CD1c-positive myeloid dendritic cell (primary cell): ENCODE measurements around the gene FGF1.
"Not testable (repeated sequence)": the region's sequence is repeated elsewhere in the genome, so short reads cannot be mapped to it uniquely, and the experiment has no call there.

Experiments used
- DNase-seq: peaks from one replicate; pipeline ENCODE4 v3.0.0-alpha.2; 2016; ENCODE audit errors: extremely low spot score

FGF1 gene

DNA sequence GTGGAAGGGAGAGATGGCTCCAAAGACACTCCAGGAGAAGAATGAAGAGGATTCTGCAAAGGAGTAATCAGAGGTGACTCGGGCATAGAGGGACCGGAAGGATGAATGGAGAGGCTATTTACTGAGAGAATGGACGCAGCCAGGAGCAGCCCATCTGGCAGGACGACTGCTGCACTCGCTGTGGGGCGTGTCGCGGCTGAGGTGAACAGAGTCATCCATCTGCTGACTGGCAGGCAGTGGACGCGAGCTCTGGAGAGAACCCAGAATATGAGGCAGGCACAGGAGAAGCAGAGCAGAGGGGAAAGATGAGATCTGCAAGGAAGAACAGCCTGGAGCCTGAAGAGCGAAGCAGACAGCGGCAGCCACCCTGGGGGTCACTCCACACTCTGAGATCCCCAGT lies 16.4 kb downstream of the FGF1 start:
- no peak for DNase-seq

DNA sequence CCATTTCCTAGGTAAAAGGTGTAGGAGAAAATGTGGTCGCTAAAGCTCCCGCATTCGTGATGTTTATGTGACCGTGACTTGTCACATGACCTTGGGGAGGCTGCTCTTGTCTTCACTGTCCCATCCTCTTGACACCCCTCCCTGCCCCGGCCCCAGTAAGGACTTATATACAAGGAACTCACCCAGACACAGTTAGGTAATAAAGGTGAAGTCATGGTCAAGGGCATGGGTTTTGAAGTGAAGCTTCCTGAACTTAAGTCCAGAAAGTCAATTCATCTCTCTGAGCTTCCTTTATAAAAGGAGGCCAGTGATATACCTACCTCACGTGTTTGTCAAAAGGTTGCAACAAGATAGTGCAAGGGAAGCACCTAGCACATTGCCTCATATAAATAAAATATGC lies 17.6 kb downstream of the FGF1 start:
- DNase-seq, result no peak

DNA sequence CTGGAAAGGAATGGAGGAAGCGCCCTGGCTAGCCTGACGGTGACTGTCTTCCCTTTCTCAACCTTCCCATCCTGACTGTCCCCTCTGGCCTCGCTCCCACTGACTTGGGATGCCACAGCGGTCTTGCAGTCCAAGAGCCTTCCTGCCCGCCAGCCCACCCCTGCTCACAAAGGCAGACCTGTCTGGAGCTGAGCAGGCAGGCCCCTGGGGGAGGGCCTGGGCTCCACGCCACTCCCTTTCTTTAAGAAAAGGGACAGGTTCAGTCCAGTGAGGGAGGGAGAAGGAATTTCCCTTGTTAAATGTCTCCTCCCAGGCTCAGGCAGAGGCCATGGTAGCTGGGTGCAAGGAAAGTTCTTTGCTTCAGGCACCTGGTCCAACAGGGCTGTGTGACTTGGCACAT lies 18.1 kb downstream of the FGF1 start:
- DNase-seq, result no peak

DNA sequence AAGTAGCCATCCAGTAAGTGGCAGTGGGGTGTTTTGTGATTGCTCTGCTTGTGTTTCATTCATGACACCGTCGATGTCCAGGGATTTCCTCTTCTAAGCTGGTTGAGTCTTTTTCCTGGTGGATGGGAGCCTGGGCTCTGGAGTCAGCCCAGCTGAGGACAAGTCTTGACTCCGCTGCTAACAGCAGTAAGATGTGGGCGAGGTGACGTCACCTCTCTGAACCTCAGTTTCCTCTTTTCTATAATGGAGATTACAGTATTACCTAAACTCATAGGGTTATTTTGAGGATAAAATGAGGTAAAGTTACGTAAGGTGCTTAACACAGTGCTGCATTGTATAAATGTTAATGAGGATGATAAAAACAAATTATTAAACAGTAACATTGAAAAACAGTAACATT lies 21.3 kb downstream of the FGF1 start:
- DNase-seq, result peak; percentile 65

DNA sequence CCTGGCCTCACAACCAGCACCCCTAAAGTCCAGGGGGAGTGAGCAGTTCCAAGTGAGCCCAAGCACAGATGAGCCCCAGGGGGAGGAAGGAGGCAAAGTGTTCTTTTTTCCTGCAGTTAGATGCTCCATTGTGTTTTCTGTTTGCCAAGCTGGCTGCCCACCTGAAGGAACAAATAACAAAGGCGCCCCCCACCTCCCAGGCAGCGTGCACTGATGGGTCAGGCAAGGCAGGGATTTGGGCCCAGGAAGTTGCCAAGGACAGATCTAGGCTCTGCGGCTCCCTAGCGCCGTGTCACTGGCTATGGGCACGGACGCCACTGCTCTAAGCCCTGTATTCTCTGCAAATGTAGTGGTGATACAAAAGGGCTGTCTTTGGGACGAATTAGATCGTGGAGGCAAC lies 21.8 kb downstream of the FGF1 start:
- DNase-seq, result no peak

DNA sequence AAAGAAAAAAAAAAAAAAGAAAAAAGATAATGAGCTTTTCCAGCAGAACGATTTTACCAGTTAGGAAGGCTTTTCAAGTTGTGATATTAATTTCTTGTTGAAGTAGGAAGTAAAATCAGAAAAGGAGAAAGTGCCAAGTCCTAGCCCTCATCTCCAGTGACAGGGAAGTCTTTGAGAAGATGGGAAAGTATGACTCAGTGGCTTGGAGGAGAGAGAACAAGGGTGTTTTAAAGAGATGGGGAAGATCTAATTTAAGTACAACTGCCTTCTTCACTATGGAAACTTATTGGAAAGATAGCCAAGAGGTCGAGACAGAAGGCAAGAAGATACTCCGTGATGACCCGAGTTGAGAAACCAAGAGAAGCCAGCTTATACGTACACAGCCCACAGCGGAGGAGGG lies 22.6 kb downstream of the FGF1 start:
- no peak for DNase-seq

DNA sequence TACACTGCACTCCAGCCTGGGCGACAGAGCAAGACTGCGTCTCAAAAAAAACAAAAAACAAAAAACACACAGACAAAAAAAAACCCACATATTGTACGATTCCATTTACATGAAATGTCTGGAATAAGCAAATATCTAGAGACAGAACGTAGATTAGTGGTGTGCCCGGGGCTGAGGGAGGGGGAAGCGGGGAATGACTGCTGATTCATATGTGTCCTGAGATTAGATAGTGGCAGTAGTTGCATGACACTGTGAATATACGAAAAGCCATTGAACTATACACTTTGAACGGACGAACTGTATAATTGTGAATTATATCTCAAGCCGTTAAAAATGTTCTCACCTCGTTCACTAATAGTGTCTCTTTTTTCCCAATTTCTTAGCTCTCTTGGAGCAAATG lies 23.9 kb downstream of the FGF1 start:
- no peak for DNase-seq

DNA sequence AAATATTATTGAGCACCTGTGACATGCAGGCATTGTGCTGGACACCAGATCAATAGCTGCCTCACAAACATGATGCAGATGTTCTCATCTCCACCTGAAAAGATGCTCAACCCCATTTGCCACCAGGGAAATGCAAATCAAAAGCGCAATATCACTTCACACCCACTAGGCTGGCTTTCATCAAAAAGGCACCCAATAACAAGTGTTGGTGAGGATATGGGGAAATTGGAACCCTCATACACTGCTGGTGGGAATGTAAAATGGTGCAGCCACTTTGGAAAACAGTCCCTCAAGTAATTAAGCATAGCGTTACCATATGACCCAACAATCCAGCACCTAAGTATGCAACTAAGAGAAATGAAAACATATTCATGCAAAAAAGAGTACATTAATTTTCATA lies 24.7 kb downstream of the FGF1 start:
- no peak for DNase-seq

DNA sequence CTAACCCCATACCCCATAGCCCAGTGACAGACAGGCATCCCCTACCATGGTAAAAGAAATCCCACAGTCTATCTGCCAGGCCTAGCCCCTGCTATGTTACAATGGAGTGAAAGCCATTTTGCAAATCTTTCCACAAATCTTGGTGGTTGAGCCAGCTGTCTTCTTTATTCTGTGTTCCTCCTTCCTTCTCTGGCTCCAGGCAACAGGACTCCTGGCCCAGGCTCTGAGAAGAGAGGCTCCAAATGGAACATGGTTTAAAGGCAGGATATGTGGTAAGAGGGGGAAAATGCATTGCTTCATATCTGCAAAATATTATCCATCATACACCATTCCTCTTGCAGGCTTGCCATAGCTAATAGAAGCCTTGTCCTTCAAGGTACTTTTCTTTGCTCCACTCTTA lies 25.2 kb downstream of the FGF1 start:
- no peak for DNase-seq

DNA sequence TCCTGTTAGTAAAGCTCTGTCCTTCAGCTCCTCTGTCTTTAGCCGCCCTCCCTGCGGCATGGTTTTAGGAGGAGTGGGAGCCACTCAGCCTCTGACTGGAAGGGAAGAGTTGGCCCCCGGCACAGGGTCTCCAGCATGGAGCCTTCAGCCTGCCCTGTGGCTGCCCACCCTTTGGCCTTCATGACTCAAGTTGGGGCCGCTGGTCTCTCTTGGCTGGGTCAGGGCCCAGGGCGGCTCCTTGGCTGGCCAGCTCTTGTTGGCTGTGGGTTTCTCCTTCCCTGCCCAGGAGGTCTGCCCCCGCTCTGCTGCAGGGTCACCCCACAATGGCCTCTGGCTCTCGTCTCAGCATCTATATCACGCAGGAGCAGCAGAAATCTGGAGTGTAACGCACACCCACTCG lies 25.7 kb downstream of the FGF1 start:
- DNase-seq, result no peak

DNA sequence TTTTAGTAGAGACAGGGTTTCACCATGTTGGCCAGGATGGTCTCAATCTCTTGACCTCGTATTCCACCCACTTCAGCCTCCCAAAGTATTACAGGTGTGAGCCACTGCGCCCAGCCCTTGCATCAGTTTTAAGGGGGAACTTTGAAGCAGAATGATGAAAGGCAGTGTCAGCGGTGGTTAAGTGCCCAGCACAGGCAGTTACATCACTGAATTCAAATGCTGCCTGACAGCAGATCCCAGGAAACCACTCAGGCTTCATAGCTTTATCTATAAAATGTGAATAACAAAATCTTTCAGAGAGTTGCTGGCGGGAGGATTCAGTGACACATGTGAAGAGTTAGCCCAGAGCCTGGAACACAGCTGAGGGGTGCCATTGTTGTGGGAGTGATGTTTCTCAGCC lies 26.5 kb downstream of the FGF1 start:
- DNase-seq, result no peak

DNA sequence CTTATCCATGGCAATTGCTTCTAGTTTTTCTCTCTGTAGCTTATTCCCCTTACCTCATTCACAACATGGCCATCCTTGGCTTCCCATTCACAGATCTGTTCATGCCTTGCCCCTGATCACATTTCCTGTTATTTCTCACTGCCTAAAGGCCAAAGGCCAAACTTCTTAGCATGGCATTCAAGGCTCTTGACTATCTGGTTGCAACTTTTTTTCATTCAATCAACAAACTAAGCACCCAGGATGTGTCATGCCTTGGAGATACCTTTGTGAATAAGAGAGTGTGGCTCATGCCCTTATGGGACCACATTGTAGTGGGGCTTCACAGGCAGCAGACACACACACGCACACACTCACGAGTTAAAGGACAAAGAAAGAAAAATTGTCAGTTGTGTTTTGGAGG lies 27.6 kb downstream of the FGF1 start:
- DNase-seq, result no peak

DNA sequence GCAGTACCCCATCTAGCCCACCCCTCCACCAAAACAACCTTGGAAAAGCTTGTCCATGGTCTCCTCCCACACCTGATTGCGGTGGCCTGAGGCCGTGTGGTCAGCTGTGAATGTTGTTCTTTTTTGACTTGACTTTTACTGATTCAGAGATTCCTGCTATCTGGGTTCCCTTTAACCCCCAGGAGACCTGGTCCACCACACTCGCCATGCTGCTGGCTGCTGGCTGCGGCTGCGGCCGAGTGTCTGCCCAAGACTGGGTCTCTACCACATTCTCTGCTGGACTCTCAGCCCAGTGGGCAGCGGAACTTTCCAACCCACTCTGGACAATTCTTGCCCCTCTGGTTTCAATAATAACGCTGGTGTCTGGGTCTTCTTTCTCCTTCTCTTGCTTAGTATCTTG lies 28.4 kb downstream of the FGF1 start:
- no peak for DNase-seq

DNA sequence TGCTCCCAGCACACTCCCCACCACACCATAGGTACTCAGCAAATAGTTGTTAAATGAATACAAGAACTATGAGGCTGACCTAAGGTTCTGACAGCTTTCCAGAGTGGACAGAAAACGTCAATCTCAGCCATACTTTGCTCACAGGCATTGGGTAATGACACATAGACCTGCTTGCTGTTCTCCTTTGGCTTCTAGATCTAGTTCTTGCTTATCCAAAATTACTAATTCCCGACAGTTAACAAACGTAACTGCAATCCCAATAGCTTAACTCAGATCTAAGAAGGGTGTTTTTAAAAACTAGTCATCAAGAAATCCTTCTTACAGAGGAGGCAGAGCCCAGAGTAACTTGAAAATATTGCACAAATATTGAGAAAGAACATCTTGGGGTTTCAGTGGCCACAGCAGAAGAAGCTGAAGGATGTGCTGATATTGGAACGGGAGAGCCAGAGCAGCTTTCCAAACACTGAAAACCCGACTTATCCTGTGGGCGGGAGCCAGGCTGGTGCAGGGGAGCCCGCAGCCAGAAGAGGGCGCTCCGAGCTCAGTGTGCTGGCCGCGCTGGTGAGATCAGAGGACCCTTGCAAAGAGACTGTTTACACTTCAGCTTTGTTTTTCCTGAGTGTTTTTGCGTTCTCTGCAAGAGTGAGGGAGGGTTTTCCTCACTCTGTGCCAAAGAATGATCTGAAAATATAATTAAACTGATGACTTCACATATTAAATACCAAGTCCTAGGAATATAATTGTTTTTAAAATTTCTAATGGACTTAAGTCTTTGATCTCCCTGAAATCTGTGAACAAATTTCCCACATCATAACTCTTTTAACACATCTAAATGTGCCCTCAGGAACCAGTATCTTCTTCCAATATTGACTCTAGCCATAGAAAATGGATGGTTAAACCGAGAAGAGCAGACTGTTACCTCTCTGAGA lies 30.3 kb downstream of the FGF1 start:
- peak; percentile 79 for DNase-seq

DNA sequence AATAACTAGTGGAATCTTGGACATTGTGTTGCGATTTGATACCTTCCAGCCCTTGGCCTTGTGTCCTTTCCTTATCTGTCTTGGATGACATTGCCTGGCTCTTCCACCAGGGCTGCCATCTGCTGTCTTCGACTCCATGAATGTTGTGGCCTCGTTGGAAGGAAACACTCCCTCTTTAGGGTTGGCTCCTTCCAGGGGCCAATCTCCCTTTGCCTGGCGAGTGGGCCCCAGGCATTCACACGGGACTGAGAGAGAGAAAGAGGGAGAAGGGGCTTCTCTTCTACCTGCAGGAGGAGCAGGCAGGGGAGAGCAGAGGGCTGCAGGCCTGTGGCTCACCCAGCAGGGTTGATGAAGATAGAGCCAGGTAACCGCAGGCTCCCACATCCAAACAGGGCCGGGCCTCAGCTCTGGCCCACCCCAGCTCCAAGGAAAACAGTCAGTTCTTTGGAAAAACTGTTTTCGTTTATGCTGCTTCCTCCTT lies 31.3 kb downstream of the FGF1 start:
- DNase-seq, result no peak

DNA sequence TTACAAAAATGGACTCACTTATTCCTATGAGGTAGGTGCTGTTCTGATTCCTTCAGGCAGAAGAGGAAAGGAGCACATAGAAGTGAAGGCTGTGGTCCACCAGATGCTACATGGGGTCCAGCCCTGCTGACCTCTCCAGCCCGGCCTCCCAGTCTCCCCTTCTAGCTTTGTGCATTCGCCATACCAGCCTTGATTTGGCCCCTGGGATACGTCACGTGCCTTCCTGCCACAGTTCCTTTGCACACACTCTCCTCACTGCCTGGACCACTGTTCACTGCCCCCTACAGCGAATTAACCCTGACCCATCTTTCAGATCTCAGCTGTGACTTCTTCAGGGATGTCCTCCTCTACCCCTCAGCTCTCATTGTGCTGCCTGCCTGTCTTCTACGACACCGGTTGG lies 32.6 kb downstream of the FGF1 start:
- no peak for DNase-seq

DNA sequence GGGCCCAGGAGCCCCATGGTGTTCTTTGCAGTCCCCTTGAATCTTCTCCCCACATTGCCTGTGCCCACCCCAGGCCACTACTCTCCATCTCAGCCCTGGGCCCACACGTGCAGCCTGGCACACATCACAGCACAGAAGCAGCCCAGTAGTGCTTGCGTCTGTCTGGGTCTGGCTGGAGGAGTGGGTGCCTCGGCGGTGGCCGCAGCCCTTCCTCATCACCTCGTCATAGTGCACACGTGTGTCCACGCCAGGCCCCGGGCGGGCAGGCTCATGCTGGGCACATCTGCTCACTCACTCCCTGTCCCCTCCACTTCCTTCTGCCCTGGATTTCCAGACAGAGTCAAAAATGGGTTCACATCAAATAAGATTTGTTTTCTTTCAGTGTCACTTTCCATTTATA lies 33.3 kb downstream of the FGF1 start:
- no peak for DNase-seq

DNA sequence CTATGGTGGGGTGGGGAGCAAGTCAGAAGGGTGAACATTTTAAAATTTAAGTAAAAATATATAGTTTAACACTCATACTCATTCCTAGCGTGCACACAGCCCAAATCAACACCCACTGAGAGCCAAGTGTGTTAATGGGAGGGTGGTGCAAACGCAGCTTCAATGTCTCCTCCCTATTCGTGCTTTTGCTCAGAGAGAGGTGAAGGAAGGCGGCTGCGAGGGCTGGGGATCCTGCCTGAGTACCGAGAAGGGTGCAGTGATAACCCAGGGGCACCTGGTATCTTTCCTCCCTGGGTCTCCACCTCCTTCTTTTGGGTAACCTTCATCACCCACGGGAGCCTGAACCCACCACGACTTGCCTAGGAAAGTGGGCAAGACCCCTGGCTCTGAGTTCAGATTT lies 35.0 kb downstream of the FGF1 start:
- DNase-seq, result no peak

DNA sequence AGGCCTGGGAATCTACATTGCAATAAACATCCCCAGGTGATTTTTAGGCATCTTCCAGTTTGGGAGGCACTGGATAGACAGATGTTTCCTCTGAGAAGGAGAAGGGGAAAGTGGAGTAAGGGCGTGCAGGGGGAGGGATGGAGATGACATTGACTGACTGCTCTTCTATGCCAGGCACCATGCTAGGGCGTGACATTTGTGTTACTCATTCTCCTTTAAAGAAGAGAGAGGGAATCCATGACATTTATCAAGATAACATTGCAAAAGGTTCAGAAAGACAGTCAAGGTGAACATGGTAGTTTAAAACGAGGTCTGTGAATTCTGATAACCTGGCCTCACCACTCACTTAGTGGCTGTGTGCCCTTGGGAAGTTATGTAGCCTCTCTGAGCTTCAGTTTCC lies 35.8 kb downstream of the FGF1 start:
- no peak for DNase-seq

DNA sequence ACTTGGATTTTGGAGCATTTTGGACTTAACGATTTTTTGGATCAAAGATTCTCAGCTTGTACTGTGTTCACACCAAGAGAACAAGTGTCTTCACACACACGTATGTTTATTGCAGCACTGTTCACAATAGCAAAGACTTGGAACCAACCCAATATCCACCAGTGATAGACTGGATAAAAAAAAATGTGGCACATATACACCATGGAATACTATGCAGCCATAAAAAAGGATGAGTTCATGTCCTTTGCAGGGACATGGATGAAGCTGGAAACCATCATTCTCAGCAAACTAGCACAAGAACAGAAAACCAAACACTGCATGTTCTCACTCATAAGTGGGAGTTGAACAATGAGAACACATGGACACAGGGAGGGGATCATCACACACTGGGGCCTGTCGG lies 37.8 kb downstream of the FGF1 start:
- DNase-seq, result not testable (repeated sequence)

DNA sequence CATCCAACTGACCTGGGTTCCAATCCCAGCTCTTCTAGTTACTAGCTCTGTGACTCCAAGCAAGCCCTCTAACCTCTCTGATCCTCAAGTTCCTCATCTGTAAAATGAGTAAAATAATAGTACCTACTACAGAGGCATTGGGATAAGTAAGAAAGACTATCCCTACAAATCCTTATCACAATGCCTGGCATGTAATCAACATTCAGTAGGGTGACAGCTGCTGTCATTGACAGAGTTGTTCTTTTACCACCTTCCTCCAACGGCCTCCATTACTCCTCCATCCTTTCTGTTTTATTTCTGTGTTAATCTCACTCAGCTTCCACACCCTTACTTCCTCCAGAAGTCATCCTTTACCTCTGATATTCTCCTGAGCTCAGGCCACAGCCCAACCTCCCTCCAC lies 40.4 kb downstream of the FGF1 start:
- DNase-seq, result no peak

DNA sequence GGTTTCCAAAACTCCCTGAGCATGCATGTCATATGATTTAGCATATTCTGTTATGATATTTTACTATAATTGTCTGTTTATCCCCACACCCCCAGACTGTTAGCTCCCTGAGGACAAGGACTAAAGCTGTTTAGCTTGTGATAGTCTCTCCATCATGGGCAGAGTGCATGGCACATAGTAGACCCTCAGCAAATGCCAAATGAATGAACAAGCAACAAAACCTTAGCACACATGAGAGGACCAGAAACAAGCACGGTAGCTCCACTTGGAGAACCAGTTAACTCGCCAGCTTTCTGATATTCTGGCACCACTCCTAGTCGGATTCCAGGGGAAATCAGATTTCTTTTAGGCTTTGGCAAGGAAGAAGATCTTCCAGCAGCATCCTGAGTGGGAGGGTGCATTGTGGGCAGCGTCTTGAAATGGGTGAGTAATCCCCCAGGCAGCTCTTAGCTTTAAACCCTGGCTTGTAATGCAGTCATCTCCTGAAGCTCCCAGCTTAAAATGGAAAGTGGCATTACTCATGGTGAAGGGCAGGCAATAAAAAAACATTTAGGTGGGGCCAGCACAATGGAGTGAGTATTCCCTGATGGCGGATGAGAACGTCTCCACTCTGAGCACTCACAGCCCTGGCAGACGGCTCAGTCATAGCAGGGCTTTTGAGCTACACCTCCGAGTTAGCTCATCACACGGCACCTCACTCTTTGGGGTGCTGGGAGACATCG lies 41.1 kb downstream of the FGF1 start:
- no peak for DNase-seq

DNA sequence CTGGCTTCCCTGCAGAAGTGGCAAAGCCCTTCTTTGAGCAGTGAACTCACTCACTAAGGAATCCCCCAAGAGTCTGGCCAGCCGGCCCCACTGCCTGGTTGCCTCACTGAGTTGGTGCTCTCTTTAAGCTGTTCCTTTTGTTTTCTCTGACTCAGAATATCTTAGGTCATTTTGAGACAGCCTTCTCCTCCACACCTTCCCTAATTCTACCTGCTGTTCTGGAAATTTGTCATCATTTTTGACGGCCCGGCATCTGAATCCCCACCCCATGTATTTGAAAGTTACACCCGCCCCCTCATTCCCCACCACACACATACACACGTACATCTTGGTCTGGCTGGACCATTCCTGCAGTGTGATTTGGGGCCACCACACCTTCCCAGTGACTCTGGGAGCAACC lies 41.8 kb downstream of the FGF1 start:
- no peak for DNase-seq
